GM10248 (cell line): ENCODE results near the gene FBXO41.

ENCODE experiments used
- CTCF ChIA-PET: fragments of 300-600 bp; sonication (Branson Sonifier 250); formaldehyde crosslinking; extraction: SDS; loops from one replicate; lab custom pipeline; 2021; ENCODE audit warnings: antibody characterized with exemption; lab: Yijun Ruan, JAX
- POLR2A ChIA-PET: fragments of 350-650 bp; sonication (Branson Sonifier 250); formaldehyde crosslinking; extraction: SDS; loops from one replicate; lab custom pipeline; 2020; ENCODE audit warnings: antibody characterized with exemption; lab: Yijun Ruan, JAX
- DNase-seq: peaks from one replicate; pipeline ENCODE4 v3.0.0; 2012; ENCODE audit errors: extremely low spot score
- CTCF ChIP-seq: IDR thresholded peaks from 2 replicates; pipeline ENCODE4 v1.5.1; 2012; ENCODE audit warnings: mild to moderate bottlenecking, low read depth; ENCODE audit errors: extremely low read depth, missing control alignments, control extremely low read depth

The FBXO41 gene

GRCh38 chr2:73257021-73257420 is 27.3 kb downstream of the FBXO41 start:
- no peak for TF ChIP-seq CTCF
- ChIA-PET CTCF (interaction anchor here (3.1 kb wide), 1 partner anchor 33 kb away, joined by 14 read pairs; no protein-coding TSS in a partner anchor), POLR2A (no interaction called here)
- DNase-seq: no peak

GRCh38 chr2:73256618-73256922 is 27.7 kb downstream of the FBXO41 start:
- ChIA-PET CTCF (interaction anchor here (3.1 kb wide), 1 partner anchor 33 kb away, joined by 14 read pairs; no protein-coding TSS in a partner anchor), POLR2A (no interaction called here)
- no peak for TF ChIP-seq CTCF

GRCh38 chr2:73255907-73256617 is 28.2 kb downstream of the FBXO41 start:
- CTCF ChIA-PET: interaction anchor here (3.2 kb wide), 1 partner anchor 34 kb away, joined by 17 read pairs; no protein-coding TSS in a partner anchor
- no peak for TF ChIP-seq CTCF
- POLR2A ChIA-PET: no interaction called here

More at GRCh38 chr2:73256618-73256922, 27.7 kb downstream of the FBXO41 start:
- DNase-seq: no peak

GRCh38 chr2:73255007-73255644 is 29.2 kb downstream of the FBXO41 start:
- DNase-seq: no peak
- ChIA-PET CTCF (interaction anchor here (1.2 to 3.2 kb wide), 3 partner anchors 17 to 35 kb away, joined by 3 to 17 read pairs (median 7); partner anchors contain the start of gene PRADC1), POLR2A (interaction anchor here (0.5 to 1.0 kb wide), 2 partner anchors 11 to 474 kb away, joined by 3 to 4 read pairs; no protein-coding TSS in a partner anchor)
- no peak for TF ChIP-seq CTCF

More at GRCh38 chr2:73255907-73256617, 28.2 kb downstream of the FBXO41 start:
- no peak for DNase-seq

- no peak for TF ChIP-seq CTCF
- no peak for DNase-seq
- POLR2A ChIA-PET: interaction anchor here (0.5 to 1.0 kb wide), 2 partner anchors 10 to 475 kb away, joined by 3 to 4 read pairs; no protein-coding TSS in a partner anchor
- CTCF ChIA-PET: interaction anchor here (1.2 to 3.2 kb wide), 3 partner anchors 16 to 36 kb away, joined by 3 to 17 read pairs (median 7); partner anchors contain the start of gene PRADC1
These were observed 29.8 kb downstream of the FBXO41 start for GRCh38 chr2:73254343-73255006.

GRCh38 chr2:73253901-73254300 is 30.4 kb downstream of the FBXO41 start:
- TF ChIP-seq CTCF: no peak
- CTCF ChIA-PET: interaction anchor here (1.2 to 3.2 kb wide), 4 partner anchors 16 to 37 kb away, joined by 3 to 17 read pairs (median 5); partner anchors contain the start of gene PRADC1
- DNase-seq: no peak
- POLR2A ChIA-PET: no interaction called here
